ENCODE results near the gene PEAK3. TPM values are rescaled to one million over a fixed set of nuclear protein-coding genes. Genes with fewer than 3 reads are reported as not detected.

The PEAK3 gene
- total and polyA plus RNA-seq, 12 donors, result 0.05 to 3.2 (median 1.2) TPM; not detected in 1

DNA sequence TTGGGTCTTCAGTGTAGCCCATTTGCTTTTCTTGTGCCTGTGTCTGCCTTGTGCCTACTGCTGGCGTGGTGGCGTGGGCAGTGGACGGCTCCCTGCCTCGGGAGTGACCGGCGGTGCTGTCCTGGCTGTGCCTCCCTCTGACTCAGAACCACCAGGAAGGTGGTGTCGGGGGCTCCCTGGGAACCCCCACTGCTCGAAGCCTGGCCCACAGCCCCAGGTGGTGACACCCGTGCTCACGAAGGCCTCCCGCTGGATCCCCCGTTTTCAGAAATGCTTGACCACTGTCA is 37.9 kb downstream of the PEAK3 start:
- no peaks in the 10 kb centered on the region for H3K9me3 ChIP-seq (replicated peaks in 1 of 3)
- H3K27ac ChIP-seq, result no peak overlapping the region
- TF ChIP-seq CTCF (IDR thresholded peaks at IDR 0.05) (no peak), POLR2A (IDR thresholded peaks at IDR 0.05) (no peak)
- peaks cover 12 to 25% of the 10 kb centered on the region in 2 donors for H3K4me1 ChIP-seq (replicated peaks in 1 of 2)
- H3K27me3 ChIP-seq, result no peaks in the 10 kb centered on the region
- intact Hi-C loops (cut with DNase I), result no loop called here
- H3K4me3 ChIP-seq, result no peak overlapping the region
- DNase-seq, result no peak
- peaks cover 0 to 48% of the 10 kb centered on the region in 2 donors for H3K36me3 ChIP-seq (replicated peaks in 1 of 2)
- 89 to 97% (median 92%) methylated on average over 5 to 12 of the region's 12 CpGs for WGBS, 4 donors

DNA sequence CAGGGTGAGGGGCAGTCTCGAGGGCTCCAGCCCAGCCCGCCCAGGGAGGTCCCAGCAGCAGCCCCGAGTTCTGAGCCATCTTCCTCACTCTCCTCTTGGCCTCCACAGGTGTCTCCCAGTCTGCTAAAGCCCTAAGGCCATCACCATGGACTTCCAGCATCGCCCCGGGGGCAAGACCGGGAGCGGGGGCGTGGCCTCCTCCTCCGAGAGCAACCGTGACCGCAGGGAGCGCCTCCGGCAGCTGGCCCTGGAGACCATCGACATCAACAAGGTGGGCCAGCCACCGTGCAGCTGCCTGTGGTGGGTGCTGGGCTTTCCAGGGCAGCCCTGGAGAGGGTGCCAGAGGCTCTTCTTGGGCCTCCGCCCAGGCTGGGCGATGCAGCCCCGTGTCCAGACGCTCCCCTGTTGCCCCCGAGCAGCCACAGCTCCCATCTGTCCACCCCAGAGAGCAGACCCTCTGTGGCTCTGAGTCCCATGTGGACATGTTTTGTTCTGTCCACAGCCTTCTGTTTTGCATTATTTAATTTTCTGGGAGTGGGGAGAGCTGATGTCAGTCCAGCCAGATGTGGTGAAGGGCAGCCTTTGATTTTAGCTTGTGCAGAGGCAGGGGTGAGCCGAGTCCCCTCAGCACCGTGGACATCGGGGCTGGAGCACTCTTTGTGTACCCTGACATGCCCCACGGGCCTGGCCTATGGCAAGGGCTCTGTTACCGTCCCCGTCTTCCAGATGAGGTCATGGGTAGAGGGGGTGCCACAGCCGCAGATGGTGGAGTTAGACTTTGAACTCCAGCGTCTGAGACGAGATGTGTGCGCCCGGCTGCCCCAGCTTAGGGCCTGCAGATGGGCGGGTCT is 38.5 kb downstream of the PEAK3 start:
- peaks cover 12 to 25% of the 10 kb centered on the region in 2 donors for H3K4me1 ChIP-seq (replicated peaks in 1 of 2)
- H3K27ac ChIP-seq, result no peak overlapping the region
- peaks cover 0 to 48% of the 10 kb centered on the region in 2 donors for H3K36me3 ChIP-seq (replicated peaks in 1 of 2)
- no peak overlapping the region for H3K4me3 ChIP-seq
- H3K9me3 ChIP-seq (replicated peaks in 1 of 3), result no peaks in the 10 kb centered on the region
- no peaks in the 10 kb centered on the region for H3K27me3 ChIP-seq
- DNase-seq, result no peak
- TF ChIP-seq CTCF (IDR thresholded peaks at IDR 0.05), result no peak
- TF ChIP-seq POLR2A (IDR thresholded peaks at IDR 0.05), result no peak
- WGBS, 4 donors, result 84 to 89% (median 87%) methylated on average over 17 to 32 of the region's 32 CpGs
- intact Hi-C loops (cut with DNase I), result no loop called here

DNA sequence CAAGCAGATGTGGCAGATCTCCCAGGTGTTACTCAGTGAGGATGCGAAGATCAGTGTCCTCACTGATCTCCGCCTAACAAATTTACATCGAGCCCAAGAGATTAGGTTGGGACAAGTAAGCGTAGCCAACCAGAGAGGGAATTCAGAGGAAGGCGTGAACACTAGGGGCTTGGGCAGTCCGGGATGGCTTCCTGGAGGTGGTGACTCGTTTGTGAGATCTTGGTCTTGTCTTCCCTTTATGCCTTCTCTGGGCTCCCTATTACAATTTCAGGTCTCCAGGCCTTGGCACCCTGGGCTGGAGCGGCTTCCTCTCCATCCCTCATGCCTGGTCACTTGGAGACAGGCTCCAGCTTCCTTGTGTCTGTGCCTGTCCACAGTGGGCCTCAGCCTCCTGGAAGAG is 39.2 kb downstream of the PEAK3 start:
- Histone ChIP-seq H3K27ac (no peak overlapping the region), H3K4me1 (replicated peaks in 1 of 2) (peaks cover 14 to 32% of the 10 kb centered on the region in 2 donors)

DNA sequence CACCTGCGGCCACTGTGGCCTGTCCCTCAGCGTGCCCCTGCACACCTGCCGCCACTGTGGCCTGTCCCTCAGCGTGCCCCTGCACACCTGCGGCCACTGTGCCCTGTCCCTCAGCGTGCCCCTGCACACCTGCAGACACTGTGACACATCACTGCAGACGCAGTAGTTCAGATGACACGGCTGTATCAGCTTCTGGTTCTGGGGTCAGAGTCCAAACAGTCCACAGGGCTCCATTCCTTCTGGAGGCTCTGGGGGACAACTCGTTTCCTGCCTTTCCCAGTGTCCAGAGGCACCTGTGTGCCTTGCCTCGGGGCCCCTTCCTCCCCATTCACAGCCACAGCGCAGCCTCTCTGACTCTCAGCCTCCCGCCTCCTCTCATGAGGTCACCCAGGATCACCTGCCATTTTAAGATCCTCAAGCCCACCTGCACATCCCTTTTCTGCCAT is 39.9 kb downstream of the PEAK3 start:
- Histone ChIP-seq H3K27me3 (no peaks in the 10 kb centered on the region), H3K27ac (no peak overlapping the region), H3K4me1 (replicated peaks in 1 of 2) (peaks cover 21 to 38% of the 10 kb centered on the region in 2 donors), H3K36me3 (replicated peaks in 1 of 2) (peaks cover 0 to 40% of the 10 kb centered on the region in 2 donors), H3K4me3 (no peak overlapping the region), H3K9me3 (replicated peaks in 1 of 3) (no peaks in the 10 kb centered on the region)
- intact Hi-C loops (cut with DNase I), result no loop called here
- 85 to 97% (median 90%) methylated on average over 5 to 12 of the region's 12 CpGs for WGBS, 4 donors
- no peak for DNase-seq
- TF ChIP-seq CTCF (IDR thresholded peaks at IDR 0.05) (no peak), POLR2A (IDR thresholded peaks at IDR 0.05) (no peak)

More for the DNA sequence above, 39.2 kb downstream of the PEAK3 start:
- 87 to 94% (median 90%) methylated on average over 6 to 8 of the region's 8 CpGs for WGBS, 4 donors
- Histone ChIP-seq H3K27me3 (no peaks in the 10 kb centered on the region), H3K4me3 (no peak overlapping the region), H3K36me3 (replicated peaks in 1 of 2) (peaks cover 0 to 47% of the 10 kb centered on the region in 2 donors), H3K9me3 (replicated peaks in 1 of 3) (no peaks in the 10 kb centered on the region)
- DNase-seq, result no peak
- no peak for TF ChIP-seq CTCF (IDR thresholded peaks at IDR 0.05)
- no peak for TF ChIP-seq POLR2A (IDR thresholded peaks at IDR 0.05)
- intact Hi-C loops (cut with DNase I), result no loop called here
